Ecto neural progenitor cell (in vitro differentiated cells): ENCODE data around the gene ANKRD31.
"Not testable (repeated sequence)": the region's sequence is repeated elsewhere in the genome, so short reads cannot be mapped to it uniquely, and the experiment has no call there.

Experiments
- DNase-seq: peaks from one replicate; pipeline ENCODE4 v3.0.0-alpha.2; 2018; ENCODE audit warnings: low spot score

ANKRD31 gene

DNA sequence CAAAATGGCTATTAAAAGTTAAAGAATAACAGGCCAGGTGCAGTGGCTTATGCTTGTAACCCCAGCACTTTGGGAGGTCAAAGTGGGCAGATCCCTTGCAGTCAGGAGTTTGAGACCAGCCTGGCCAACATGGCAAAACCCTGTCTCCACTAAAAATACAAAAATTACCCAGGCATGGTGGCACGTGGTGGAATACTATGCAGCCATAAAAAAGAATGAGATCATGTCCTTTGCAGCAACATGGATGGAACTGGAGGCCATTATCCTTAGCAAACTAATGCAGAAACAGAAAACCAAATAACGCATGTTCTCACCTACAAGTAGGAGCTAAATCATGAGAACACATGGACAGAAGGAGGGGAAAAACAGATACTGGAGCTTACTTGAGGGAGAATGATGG is 15.9 kb downstream of the ANKRD31 start:
- not testable (repeated sequence) for DNase-seq

GRCh38 chr5:75214928-75215327 is 21.8 kb downstream of the ANKRD31 start:
- DNase-seq: no peak

- no peak for DNase-seq
These were observed 22.3 kb downstream of the ANKRD31 start for GRCh38 chr5:75214409-75214808.

DNA sequence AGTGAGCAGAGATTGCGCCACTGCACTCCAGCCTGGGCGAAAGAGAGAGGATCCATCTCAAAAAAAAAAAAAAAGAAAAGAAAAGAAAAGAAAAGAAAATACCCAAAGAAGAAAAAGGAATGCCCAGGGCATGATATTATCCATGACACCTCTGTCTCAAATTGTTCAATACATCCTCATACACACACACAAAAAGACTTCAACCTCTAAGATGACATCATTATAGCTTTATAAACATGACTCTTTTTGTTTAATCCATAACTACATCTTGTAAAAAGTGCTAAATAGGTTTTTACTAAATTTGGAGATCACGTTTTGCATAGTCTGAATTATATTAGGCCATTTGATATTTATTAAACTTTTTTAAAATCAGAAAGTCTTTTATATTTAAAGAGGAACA is 33.1 kb downstream of the ANKRD31 start:
- DNase-seq: no peak

GRCh38 chr5:75202935-75203334 is 33.7 kb downstream of the ANKRD31 start:
- DNase-seq: no peak

- no peak for DNase-seq
These were observed 35.9 kb downstream of the ANKRD31 start for GRCh38 chr5:75200776-75201175.

- DNase-seq: no peak
These were observed 36.7 kb downstream of the ANKRD31 start for GRCh38 chr5:75199946-75200345.

DNA sequence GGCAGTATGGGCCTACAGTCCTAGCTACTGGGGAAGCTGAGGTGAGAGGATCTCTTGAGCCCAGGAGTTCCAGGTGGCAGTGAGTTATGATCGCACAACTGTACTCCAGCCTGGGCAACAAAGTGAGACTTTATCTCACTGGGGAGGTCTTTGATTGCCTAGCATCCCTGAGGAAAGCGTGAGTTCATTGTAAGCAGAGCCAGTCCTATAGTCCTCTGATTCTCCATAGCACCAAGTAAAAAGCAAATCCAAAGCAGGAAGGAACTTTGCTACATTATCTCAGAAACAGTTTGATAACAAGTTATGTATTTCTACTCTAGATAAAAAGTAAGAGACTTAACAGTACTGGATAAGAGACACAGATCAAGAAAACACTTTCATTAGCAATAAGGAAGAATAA is 37.6 kb downstream of the ANKRD31 start:
- no peak for DNase-seq

DNA sequence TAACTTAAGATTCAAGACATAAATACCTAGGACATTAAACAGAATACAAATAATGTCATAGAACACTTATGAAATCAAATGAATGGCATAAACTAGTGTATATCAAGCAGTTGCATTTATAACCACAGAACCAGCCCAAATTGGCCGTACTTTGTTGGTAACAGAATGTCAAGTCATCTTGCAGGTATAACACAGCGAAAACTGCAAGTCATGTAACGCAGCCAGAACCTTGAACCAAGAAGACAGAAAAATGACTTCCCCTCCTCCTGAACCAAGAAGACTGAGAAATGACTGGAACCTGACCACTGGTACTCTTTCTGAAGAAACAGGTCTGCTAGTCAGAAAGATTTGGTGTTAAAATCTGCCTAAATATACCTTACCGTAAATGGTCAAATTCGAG is 38.9 kb downstream of the ANKRD31 start:
- no peak for DNase-seq

GRCh38 chr5:75192804-75193203 is 43.9 kb downstream of the ANKRD31 start:
- DNase-seq: no peak

- DNase-seq: no peak
These were observed 44.4 kb downstream of the ANKRD31 start for GRCh38 chr5:75192264-75192663.

- no peak for DNase-seq
These were observed 46.5 kb downstream of the ANKRD31 start for GRCh38 chr5:75190227-75190626.

DNA sequence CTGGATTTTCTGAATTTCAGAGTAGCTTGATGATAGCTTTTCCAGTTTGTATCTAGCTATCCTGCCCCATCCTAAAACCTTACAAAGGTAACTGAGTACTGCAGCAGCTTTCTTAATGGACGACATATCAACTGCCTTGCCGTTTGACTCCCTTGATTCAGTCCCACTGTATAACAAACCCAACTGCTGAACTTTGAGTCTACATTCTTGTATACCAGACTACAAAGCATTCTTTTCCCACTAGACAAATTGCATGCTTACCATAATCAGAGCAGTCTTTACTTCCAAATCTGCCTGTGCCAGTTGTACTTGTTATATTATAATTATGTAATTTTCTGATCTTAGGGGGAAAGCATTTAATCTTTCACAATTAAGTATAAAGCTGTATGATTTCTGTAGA is 47.3 kb downstream of the ANKRD31 start:
- no peak for DNase-seq

DNA sequence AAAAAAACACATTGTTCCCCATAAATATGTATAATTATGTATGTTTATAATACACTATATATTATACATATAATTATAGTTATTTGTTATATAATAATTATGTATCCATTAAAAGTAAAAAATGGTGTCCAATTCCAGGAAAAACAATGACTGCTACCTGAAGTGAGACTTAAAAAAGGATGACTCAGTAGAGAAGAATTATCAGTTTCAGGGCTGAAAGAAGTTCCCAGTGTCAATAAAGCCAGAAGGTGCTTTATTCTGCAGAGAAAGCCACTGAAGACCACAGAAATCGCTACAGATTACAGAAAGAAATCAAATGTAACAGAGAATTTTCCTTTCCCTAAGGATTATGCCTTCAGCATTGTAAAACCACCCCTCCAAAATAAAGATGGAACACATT is 50.9 kb downstream of the ANKRD31 start:
- DNase-seq: no peak

DNA sequence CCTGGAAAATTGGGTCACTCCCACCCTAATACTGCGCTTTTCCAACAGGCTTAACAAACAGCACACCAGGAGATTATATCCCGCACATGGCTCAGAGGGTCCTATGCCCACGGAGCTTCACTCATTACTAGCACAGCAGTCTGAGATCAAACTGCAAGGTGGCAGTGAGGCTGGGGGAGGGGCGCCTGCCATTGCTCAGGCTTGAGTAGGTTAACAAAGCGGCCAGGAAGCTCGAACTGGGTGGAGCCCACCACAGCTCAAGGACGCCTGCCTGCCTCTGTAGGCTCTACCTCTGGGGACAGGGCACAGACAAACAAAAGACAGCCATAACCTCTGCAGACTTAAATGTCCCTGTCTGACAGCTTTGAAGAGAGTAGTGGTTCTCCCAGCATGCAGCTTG is 60.7 kb downstream of the ANKRD31 start:
- DNase-seq: not testable (repeated sequence)

DNA sequence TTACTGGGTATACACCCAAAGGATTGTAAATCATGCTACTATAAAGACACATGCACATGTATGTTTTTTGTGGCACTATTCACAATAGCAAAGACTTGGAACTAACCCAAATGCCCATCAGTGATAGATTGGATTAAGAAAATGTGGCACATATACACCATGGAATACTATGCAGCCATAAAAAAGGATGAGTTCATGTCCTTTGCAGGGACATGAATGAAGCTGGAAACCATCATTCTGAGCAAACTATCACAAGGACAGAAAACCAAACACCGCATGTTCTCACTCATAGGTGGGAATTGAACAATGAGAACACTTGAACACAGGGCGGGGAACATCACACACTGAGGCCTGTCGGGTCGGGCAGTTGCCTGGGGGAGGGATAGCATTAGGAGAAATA is 61.8 kb downstream of the ANKRD31 start:
- not testable (repeated sequence) for DNase-seq

DNA sequence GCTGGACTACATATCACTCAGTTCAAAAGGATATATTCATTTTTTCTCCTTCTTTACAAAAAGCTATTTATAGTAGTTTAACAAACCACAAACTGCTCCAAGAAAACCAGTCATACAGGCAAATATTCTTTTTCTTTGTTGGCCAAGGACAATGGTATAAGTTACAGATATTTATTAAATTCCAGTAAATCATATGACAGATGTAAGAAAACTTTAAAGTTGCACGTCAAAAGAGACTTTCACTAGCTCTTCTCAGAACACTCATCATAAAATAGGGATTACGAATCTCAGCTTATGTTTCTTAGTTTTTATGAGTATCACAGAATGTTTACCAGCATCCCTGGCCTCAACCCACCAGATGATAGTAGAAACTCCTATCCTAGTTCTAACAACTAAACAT is 67.2 kb downstream of the ANKRD31 start:
- no peak for DNase-seq

DNA sequence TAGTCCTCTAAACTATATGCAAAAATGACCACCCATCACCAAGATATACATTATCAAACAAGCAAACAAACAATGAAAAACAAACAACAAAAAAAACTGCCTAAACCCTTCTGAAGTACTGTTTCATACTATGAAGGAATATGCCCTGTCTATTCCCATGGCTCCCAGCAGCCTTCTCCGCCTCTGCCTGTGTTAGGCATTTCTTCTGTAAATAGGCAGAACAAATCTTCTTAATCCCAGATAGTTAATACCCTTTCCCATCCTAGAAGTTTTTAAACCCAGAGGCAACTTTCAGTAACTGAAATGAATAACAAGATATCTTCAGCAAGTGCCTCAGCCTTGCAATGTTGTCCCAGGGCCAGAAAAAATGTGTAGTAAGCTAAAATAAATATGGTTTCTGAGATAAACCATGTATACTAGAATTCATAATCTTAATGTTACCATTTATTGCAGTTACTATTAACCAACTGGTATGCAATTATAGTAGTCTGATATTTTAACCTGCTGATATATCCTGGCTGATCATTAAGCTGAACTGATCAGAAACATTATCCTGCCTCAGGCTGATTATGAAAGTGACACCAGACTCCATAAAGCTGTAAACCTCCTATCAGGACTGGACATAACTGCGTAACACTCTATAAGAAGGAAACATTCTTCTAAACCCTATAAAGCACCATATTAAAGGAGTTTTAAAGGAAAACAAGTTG is 68.5 kb downstream of the ANKRD31 start:
- no peak for DNase-seq

- no peak for DNase-seq
These were observed 69.3 kb downstream of the ANKRD31 start for GRCh38 chr5:75167345-75167744.

DNA sequence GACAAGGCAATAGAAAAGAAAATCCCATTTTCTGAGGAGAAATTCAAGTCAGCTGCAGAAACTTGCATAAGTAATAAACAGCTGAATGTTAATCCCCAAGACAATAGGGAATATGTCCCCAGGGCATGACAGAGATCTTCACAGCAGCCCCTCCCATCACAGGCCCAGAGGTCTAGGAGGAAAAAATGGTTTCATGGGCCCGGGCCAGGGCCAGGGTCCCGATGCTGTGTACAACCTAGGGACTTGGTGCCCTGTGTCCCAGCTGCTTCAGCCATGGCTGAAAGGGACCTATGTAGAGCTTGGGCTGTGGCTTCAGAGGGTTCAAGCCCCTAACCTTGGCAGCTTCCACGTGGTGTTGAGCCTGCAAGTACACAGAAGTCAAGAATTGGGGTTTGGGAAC is 75.2 kb downstream of the ANKRD31 start:
- DNase-seq: not testable (repeated sequence)

DNA sequence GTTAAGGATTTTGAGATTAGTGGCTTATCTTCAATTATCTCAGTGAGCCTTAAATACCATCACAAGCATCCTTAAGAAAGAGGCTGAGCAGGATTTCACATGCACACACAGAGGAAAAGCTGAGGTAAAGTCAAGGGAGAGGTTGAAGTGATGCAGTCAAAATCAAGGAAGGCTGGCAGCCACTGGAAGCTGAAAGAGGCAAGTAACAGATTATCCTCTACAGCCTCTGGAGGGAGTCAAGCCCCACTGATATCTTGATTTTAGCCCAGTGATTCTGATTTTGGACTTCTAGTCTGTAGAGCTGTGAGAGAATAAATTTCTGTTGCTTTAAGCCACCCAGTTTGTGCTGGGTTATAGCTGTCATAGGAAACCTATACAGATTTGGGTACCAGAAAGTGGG is 80.1 kb downstream of the ANKRD31 start:
- DNase-seq: no peak

DNA sequence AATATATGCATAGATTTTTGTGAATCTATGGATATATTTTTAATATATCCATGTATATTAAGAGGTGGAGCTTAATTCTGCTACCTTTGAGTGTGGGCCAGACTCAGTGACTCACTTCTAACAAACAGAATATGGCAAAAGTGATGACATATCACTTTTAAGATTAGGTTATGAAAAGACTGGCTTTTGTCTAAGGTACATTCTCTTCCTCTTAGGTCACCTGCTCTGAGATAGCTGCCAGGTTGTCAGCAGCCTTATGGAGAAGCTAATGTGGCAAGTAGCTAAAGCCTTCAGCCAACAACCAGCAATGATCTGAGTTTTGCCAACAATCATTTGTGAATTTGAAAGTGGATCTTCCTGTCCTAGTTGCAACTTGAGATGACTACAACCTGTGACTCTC is 83.8 kb downstream of the ANKRD31 start:
- DNase-seq: no peak

DNA sequence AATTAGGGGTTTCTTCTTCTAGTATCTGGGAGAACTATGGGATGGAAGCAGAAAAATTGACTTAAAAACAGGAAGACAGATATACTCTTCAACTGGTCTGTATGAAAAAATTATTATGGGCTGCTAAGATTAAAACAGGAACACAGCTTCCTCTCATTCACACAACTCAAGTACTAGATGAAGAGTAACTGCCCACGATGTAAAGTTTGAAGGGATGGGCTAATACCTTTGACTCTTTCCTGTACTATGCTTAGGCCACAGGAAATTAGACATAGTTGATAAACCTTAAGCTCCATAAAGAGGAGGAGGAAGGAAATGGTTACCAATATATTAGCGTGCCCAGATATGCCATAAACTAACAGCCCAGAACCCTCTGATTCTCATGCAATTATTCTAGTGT is 88.6 kb downstream of the ANKRD31 start:
- DNase-seq: no peak

DNA sequence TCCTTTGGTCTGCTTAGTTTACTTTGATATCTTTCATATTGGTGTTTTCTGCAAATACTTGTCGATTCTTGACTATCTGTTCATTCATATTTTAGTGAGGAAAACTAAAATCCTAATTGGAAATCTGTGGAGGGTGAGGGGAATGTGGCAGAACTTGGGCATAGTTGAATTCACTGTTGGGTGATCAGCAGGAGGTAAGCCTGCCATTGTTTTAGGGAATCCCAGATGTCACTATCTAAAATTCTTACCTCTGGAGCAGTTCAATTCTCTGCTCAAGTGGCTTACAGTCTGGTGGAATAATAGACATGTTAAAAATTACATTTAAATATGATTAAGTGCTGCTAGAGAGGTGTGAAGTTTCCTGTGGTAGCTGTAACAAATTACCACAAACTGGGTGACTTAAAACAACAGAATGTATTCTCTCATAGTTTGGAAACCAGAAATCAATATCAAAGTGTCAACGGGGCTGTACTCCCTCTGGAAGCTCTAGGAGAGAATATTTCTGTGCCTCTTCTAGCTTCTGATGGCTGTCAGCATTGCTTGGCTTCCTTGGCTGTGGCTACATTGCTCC is 94.0 kb downstream of the ANKRD31 start:
- no peak for DNase-seq
